Articular chondrocyte of knee joint (primary cell): Measurements from ENCODE around the gene GNB5. TPM values are rescaled to one million over a fixed set of nuclear protein-coding genes. Genes with fewer than 3 reads are reported as not detected.

ENCODE experiments used
- small RNA-seq: library from RNA; depleted of rRNA; stranded (forward); fragments of <200 nt; gene quantifications from one replicate; pipeline ENCODE3, GENCODE V24; 2012
- total RNA-seq: library from RNA; depleted of rRNA; stranded (reverse); fragments of >200 nt; gene quantifications from 2 replicates; pipeline ENCODE4 v1.2.3, GENCODE V29; 2012

Gene GNB5
- total RNA-seq = 21.0 and 24.2 TPM in 2 replicates

DNA sequence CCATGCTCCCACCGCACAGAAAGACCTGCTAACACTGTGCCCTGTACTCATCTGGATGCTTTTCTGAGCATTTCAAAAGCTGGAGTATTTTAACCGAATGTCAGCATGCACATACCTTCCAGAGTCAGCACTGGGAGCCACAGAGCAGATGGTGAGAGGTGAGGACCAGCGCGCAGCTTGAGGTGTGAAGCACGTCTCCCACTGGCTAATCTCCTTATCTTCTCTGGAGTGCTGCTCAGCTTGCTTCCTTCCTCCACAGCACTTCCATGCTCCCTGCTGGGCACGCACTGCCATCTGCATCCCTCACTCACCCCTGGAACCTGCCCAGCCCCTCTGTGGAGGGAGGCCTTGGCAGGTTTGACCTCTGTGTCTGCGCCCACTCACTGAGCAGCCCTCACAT, at the start of gene GNB5:
TSS of gene GNB5 (minus strand) at position 186 of the 400 bp plus-strand sequence. CDS start 6,716 bp downstream, outside the sequence.

Small RNA genes lying within 50 kb of the gene (small RNA-seq; reads per million reads assigned to genes)
- not detected for gene RF00019

Other genes with a start within 250 kb of the GNB5 start
- gene LEO1, start 219.6 kb downstream of the GNB5 start, total RNA-seq = 17.9 and 24.5 TPM in 2 replicates
- 95.9 and 103 TPM in 2 replicates for gene MAPK6, start 172.2 kb downstream of the GNB5 start, total RNA-seq
- gene BCL2L10, start 78.6 kb downstream of the GNB5 start, total RNA-seq = 0.13 and 0.43 TPM in 2 replicates
- 0.52 and 1.2 TPM in 2 replicates for gene MYO5C, start 104.4 kb upstream of the GNB5 start, total RNA-seq